ENCODE data around the gene TYMS. TPM values are rescaled to one million over a fixed set of nuclear protein-coding genes. Genes with fewer than 3 reads are reported as not detected.
A peak's percentile ranks its signal among the peaks of the same experiment; 100 is the strongest.

The TYMS gene
- total RNA-seq, 1 donor from 2014 or later, result 61.7 TPM

- H3K4me1 Mint-ChIP-seq (ENCODE audit: unreplicated experiment), result no peaks in the 10 kb centered on the region
- no peaks in the 10 kb centered on the region for H3K36me3 Mint-ChIP-seq (ENCODE audit: low read depth, unreplicated experiment)
- H3K27me3 Mint-ChIP-seq (ENCODE audit: unreplicated experiment), result no peaks in the 10 kb centered on the region
- no peak overlapping the region for H3K4me3 Mint-ChIP-seq (ENCODE audit: unreplicated experiment)
- H3K9me3 Mint-ChIP-seq (ENCODE audit: unreplicated experiment), result no peaks in the 10 kb centered on the region
- TF ChIP-seq CTCF (IDR thresholded peaks at IDR 0.05; ENCODE audit: unreplicated experiment), result no peak
- no peak for DNase-seq (ENCODE audit: low spot score)
- H3K27ac Mint-ChIP-seq (ENCODE audit: unreplicated experiment), result no peak overlapping the region
These were observed 36.0 kb upstream of the TYMS start for GRCh38 chr18:621291-622043.

GRCh38 chr18:622289-622688, 35.2 kb upstream of the TYMS start:
- H3K27ac Mint-ChIP-seq (ENCODE audit: unreplicated experiment), result peak overlapping the region; percentile 68
- peaks cover 1% of the 10 kb centered on the region for H3K27me3 Mint-ChIP-seq (ENCODE audit: unreplicated experiment)
- H3K4me1 Mint-ChIP-seq (ENCODE audit: unreplicated experiment), result no peaks in the 10 kb centered on the region

GRCh38 chr18:623761-624620, 33.5 kb upstream of the TYMS start:
- DNase-seq (ENCODE audit: low spot score), result peak; percentile 75
- Mint-ChIP-seq H3K27ac (ENCODE audit: unreplicated experiment) (no peak overlapping the region), H3K9me3 (ENCODE audit: unreplicated experiment) (no peaks in the 10 kb centered on the region), H3K27me3 (ENCODE audit: unreplicated experiment) (peaks cover 2% of the 10 kb centered on the region), H3K4me3 (ENCODE audit: unreplicated experiment) (no peak overlapping the region), H3K4me1 (ENCODE audit: unreplicated experiment) (no peaks in the 10 kb centered on the region), H3K36me3 (ENCODE audit: low read depth, unreplicated experiment) (no peaks in the 10 kb centered on the region)
- peak; percentile 71 for TF ChIP-seq CTCF (IDR thresholded peaks at IDR 0.05; ENCODE audit: unreplicated experiment)

More at GRCh38 chr18:622289-622688, 35.2 kb upstream of the TYMS start:
- Mint-ChIP-seq H3K9me3 (ENCODE audit: unreplicated experiment) (no peaks in the 10 kb centered on the region), H3K36me3 (ENCODE audit: low read depth, unreplicated experiment) (no peaks in the 10 kb centered on the region), H3K4me3 (ENCODE audit: unreplicated experiment) (no peak overlapping the region)
- TF ChIP-seq CTCF (IDR thresholded peaks at IDR 0.05; ENCODE audit: unreplicated experiment), result no peak
- DNase-seq (ENCODE audit: low spot score), result no peak

- no peak overlapping the region for H3K4me3 Mint-ChIP-seq (ENCODE audit: unreplicated experiment)
- H3K9me3 Mint-ChIP-seq (ENCODE audit: unreplicated experiment), result no peaks in the 10 kb centered on the region
- no peak overlapping the region for H3K27ac Mint-ChIP-seq (ENCODE audit: unreplicated experiment)
- H3K36me3 Mint-ChIP-seq (ENCODE audit: low read depth, unreplicated experiment), result no peaks in the 10 kb centered on the region
- H3K27me3 Mint-ChIP-seq (ENCODE audit: unreplicated experiment), result peaks cover 2% of the 10 kb centered on the region
- no peaks in the 10 kb centered on the region for H3K4me1 Mint-ChIP-seq (ENCODE audit: unreplicated experiment)
- no peak for DNase-seq (ENCODE audit: low spot score)
- no peak for TF ChIP-seq CTCF (IDR thresholded peaks at IDR 0.05; ENCODE audit: unreplicated experiment)
These were observed 30.2 kb upstream of the TYMS start for GRCh38 chr18:627231-627630.

Measured in endothelial cell (in vitro differentiated cells).